Hematopoietic multipotent progenitor cell treated with erythropoietin and hydrocortisone succinate and interleukin-3 and kit ligand, for 17 days (in vitro differentiated cells): ENCODE results near the gene RNU1-4.
"Not testable (repeated sequence)": the region's sequence is repeated elsewhere in the genome, so short reads cannot be mapped to it uniquely, and the experiment has no call there.

ENCODE experiments used
- DNase-seq: peaks from one replicate; pipeline ENCODE4 v3.0.0-alpha.2; 2015; ENCODE audit warnings: low spot score

Gene RNU1-4

GRCh38 chr1:16728243-16728949 lies 11.9 kb upstream of the RNU1-4 start:
- not testable (repeated sequence) for DNase-seq

GRCh38 chr1:16732254-16732896 lies 7.9 kb upstream of the RNU1-4 start:
- not testable (repeated sequence) for DNase-seq

- DNase-seq, result not testable (repeated sequence)
Observed at GRCh38 chr1:16741230-16741629, 914 bp downstream of the RNU1-4 start.

GRCh38 chr1:16747660-16748059 lies 7.3 kb downstream of the RNU1-4 start:
- DNase-seq, result not testable (repeated sequence)

GRCh38 chr1:16748710-16749109 lies 8.4 kb downstream of the RNU1-4 start:
- not testable (repeated sequence) for DNase-seq

GRCh38 chr1:16749910-16750888 lies 9.9 kb downstream of the RNU1-4 start:
- not testable (repeated sequence) for DNase-seq

- not testable (repeated sequence) for DNase-seq
Observed at GRCh38 chr1:16752770-16753169, 12.5 kb downstream of the RNU1-4 start.

- DNase-seq, result not testable (repeated sequence)
Observed at GRCh38 chr1:16755385-16755784, 15.1 kb downstream of the RNU1-4 start.

- not testable (repeated sequence) for DNase-seq
Observed at GRCh38 chr1:16755932-16756331, 15.6 kb downstream of the RNU1-4 start.

- not testable (repeated sequence) for DNase-seq
Observed at GRCh38 chr1:16757574-16757973, 17.3 kb downstream of the RNU1-4 start.

- not testable (repeated sequence) for DNase-seq
Observed at GRCh38 chr1:16758060-16758459, 17.7 kb downstream of the RNU1-4 start.

- DNase-seq, result not testable (repeated sequence)
Observed at GRCh38 chr1:16759041-16759493, 18.8 kb downstream of the RNU1-4 start.

- DNase-seq, result not testable (repeated sequence)
Observed at GRCh38 chr1:16759650-16760455, 19.5 kb downstream of the RNU1-4 start.

GRCh38 chr1:16760456-16760765 lies 20.1 kb downstream of the RNU1-4 start:
- DNase-seq, result not testable (repeated sequence)

- DNase-seq, result not testable (repeated sequence)
Observed at GRCh38 chr1:16760801-16761200, 20.5 kb downstream of the RNU1-4 start.

- DNase-seq, result not testable (repeated sequence)
Observed at GRCh38 chr1:16764248-16764819, 24.0 kb downstream of the RNU1-4 start.

- DNase-seq, result not testable (repeated sequence)
Observed at GRCh38 chr1:16764820-16765655, 24.7 kb downstream of the RNU1-4 start.

GRCh38 chr1:16765731-16766605 lies 25.7 kb downstream of the RNU1-4 start:
- DNase-seq, result not testable (repeated sequence)

- DNase-seq, result not testable (repeated sequence)
Observed at GRCh38 chr1:16766689-16767256, 26.5 kb downstream of the RNU1-4 start.
